IMR-90 (cell line): ENCODE results near the gene SLC4A11. TPM values are rescaled to one million over a fixed set of nuclear protein-coding genes. Genes with fewer than 3 reads are reported as not detected.

ENCODE experiments used
- ATAC-seq: fragments of 200-7000 bp; cut with Tn5 transposase; 2 replicates; pipeline ENCODE4 v1.9.1; 2020; ENCODE audit warnings: low read depth, mild to moderate bottlenecking, moderate library complexity
- BruUV-seq: library from RNA; stranded (reverse); fragments of 400-500 nt; replicated peaks from 2 replicates; lab custom pipeline; 2021; lab: Mats Ljungman, UMichigan
- CTCF ChIA-PET: fragments of 300-600 bp; formaldehyde crosslinking; extraction: SDS; loops from one replicate; lab custom pipeline; 2021; ENCODE audit warnings: antibody characterized with exemption; lab: Yijun Ruan, JAX
- POLR2A ChIA-PET: fragments of 300-600 bp; sonication (Branson Sonifier 250); formaldehyde crosslinking; loops from one replicate; lab custom pipeline; 2022; ENCODE audit warnings: antibody characterized with exemption; ENCODE audit not compliant: unreplicated experiment; lab: Charles Lee
- DNase-seq: peaks from one replicate; pipeline ENCODE4 v3.0.0; 2013
- H2AFZ ChIP-seq: replicated peaks from 2 replicates; pipeline ENCODE3; 2013; ENCODE audit warnings: low read length, mild to moderate bottlenecking; ENCODE audit not compliant: poor library complexity
- H2AK5ac ChIP-seq: 2 replicates; pipeline ENCODE4 v1.6.1; 2013; ENCODE audit warnings: low read depth, low read length, inconsistent platforms
- H2AK9ac ChIP-seq: replicated peaks from 2 replicates; pipeline ENCODE3; 2013; ENCODE audit warnings: mild to moderate bottlenecking, low read depth, low read length, moderate library complexity; ENCODE audit not compliant: poor library complexity
- H2BK120ac ChIP-seq: 2 replicates; pipeline ENCODE4 v1.6.1; 2013; ENCODE audit warnings: low read depth, low read length, inconsistent platforms
- H2BK15ac ChIP-seq: 3 replicates; pipeline ENCODE4 v1.6.1; 2013; ENCODE audit warnings: low read depth, low read length, inconsistent platforms
- H2BK20ac ChIP-seq: 2 replicates; pipeline ENCODE4 v1.6.1; 2013; ENCODE audit warnings: low read depth, mild to moderate bottlenecking, inconsistent platforms, low read length, moderate library complexity
- H2BK5ac ChIP-seq: 2 replicates; pipeline ENCODE4 v1.6.1; 2013; ENCODE audit warnings: mild to moderate bottlenecking, low read depth, low read length, inconsistent platforms; ENCODE audit not compliant: poor library complexity, severe bottlenecking
- H3K14ac ChIP-seq: replicated peaks from 2 replicates; pipeline ENCODE4 v1.6.1; 2013; ENCODE audit warnings: low read depth, low read length, inconsistent platforms
- H3K18ac ChIP-seq: 2 replicates; pipeline ENCODE4 v1.6.1; 2013; ENCODE audit warnings: low read depth, low read length, control low read depth
- H3K23ac ChIP-seq: 2 replicates; pipeline ENCODE4 v1.6.1; 2013; ENCODE audit warnings: low read depth, low read length, inconsistent platforms
- H3K27ac ChIP-seq: 2 replicates; pipeline ENCODE4 v1.5.1; 2013; ENCODE audit warnings: mild to moderate bottlenecking, control low read depth, low read length; ENCODE audit not compliant: insufficient read depth
- H3K27me3 ChIP-seq: 2 replicates; pipeline ENCODE4 v1.6.1; 2013; ENCODE audit warnings: low read length; ENCODE audit not compliant: control insufficient read depth, insufficient read depth
- H3K36me3 ChIP-seq: 2 replicates; pipeline ENCODE4 v1.6.1; 2013; ENCODE audit warnings: low read length, mixed read lengths; ENCODE audit not compliant: control insufficient read depth, insufficient read depth
- H3K4ac ChIP-seq: 2 replicates; pipeline ENCODE4 v1.6.1; 2013; ENCODE audit warnings: low read depth, low read length, inconsistent platforms
- H3K4me1 ChIP-seq: 2 replicates; pipeline ENCODE4 v1.6.1; 2013; ENCODE audit warnings: low read length, mixed read lengths; ENCODE audit not compliant: control insufficient read depth, insufficient read depth
- H3K4me2 ChIP-seq: 2 replicates; pipeline ENCODE4 v1.6.1; 2013; ENCODE audit warnings: low read depth, mild to moderate bottlenecking, control low read depth, low read length, moderate library complexity
- H3K4me3 ChIP-seq: 2 replicates; pipeline ENCODE4 v1.5.1; 2013; ENCODE audit warnings: low read depth, mild to moderate bottlenecking, control low read depth, low read length, moderate library complexity; ENCODE audit not compliant: insufficient read depth
- H3K56ac ChIP-seq: 2 replicates; pipeline ENCODE4 v1.6.1; 2013; ENCODE audit warnings: low read length, inconsistent platforms; ENCODE audit not compliant: insufficient read depth; ENCODE audit errors: extremely low read depth
- H3K79me1 ChIP-seq, 2 experiments: 2 replicates each; pipeline ENCODE4 v1.6.1; 2013; ENCODE audit warnings: low read length in 2 of 2, inconsistent platforms in 1 of 2, low read depth in 1 of 2
- H3K9ac ChIP-seq: 2 replicates; pipeline ENCODE4 v1.6.1; 2013; ENCODE audit warnings: low read depth, low read length, control low read depth
- H3K9me1 ChIP-seq: 2 replicates; pipeline ENCODE4 v1.6.1; 2013; ENCODE audit warnings: low read length, inconsistent platforms; ENCODE audit not compliant: insufficient read depth
- H3K9me3 ChIP-seq: 2 replicates; pipeline ENCODE4 v1.6.1; 2013; ENCODE audit warnings: low read length; ENCODE audit not compliant: control insufficient read depth, insufficient read depth
- H4K20me1 ChIP-seq: 2 replicates; pipeline ENCODE4 v1.6.1; 2013; ENCODE audit warnings: low read length, inconsistent platforms; ENCODE audit not compliant: insufficient read depth
- H4K5ac ChIP-seq: 2 replicates; pipeline ENCODE4 v1.6.1; 2013; ENCODE audit warnings: mild to moderate bottlenecking, low read depth, low read length, control low read depth
- H4K8ac ChIP-seq, 2 experiments: 2 replicates each; pipeline ENCODE4 v1.6.1; 2013; ENCODE audit warnings: low read depth in 2 of 2, low read length in 2 of 2, control low read depth in 1 of 2, inconsistent platforms in 1 of 2
- H4K91ac ChIP-seq: 2 replicates; pipeline ENCODE4 v1.6.1; 2013; ENCODE audit warnings: low read depth, low read length, inconsistent platforms; ENCODE audit not compliant: insufficient read depth
- CEBPB ChIP-seq: IDR thresholded peaks from 2 replicates; pipeline ENCODE4 v1.6.1; 2012; ENCODE audit warnings: low read depth, low read length, improper control_type of control experiment
- CHD1 ChIP-seq: IDR thresholded peaks from 2 replicates; pipeline ENCODE4 v1.6.1; 2012; ENCODE audit warnings: low read depth, low read length, improper control_type of control experiment
- FOS ChIP-seq: fragments of 150-350 bp; IDR thresholded peaks from 2 replicates; pipeline ENCODE4 v1.6.1; 2016; ENCODE audit warnings: low read depth, low read length
- MAFK ChIP-seq: IDR thresholded peaks from 2 replicates; pipeline ENCODE4 v1.6.1; 2012; ENCODE audit warnings: low read depth, low read length, improper control_type of control experiment
- NFE2L2 ChIP-seq: fragments of 150-350 bp; IDR thresholded peaks from 2 replicates; pipeline ENCODE4 v1.6.1; 2016; ENCODE audit warnings: low read depth, mild to moderate bottlenecking, low read length
- WGBS, 2 experiments: methylation state at CpG; one replicate each; pipeline versions ENCODE4 v1.1.5 to v1.1.7; 2013; ENCODE audit warnings: missing lambda C conversion rate in 2 of 2; ENCODE audit not compliant: insufficient read length in 1 of 2; ENCODE audit errors: extremely low coverage in 2 of 2; 5-methylcytosine and 5-hydroxymethylcytosine counted together
- dilution Hi-C: fragments of 300-500 bp; cut with HindIII; formaldehyde crosslinking; loops from one replicate; pipeline ENCODE4 v1.14.3; 2018; ENCODE audit warnings: low sequenced_read_pairs; ENCODE audit not compliant: unreplicated experiment
- in situ Hi-C: fragments of 300-500 bp; cut with MboI; formaldehyde crosslinking; loops from 3 replicates; pipeline ENCODE4 v1.14.3; 2019; ENCODE audit warnings: low sequenced_read_pairs, inconsistent platforms, mixed read lengths
- intact Hi-C: fragments of 100-400 bp; cut with micrococcal nuclease; formaldehyde crosslinking; loops from 2 replicates; pipeline ENCODE4 v1.10.0; 2022
- polyA plus RNA-seq, 3 experiments: library from polyadenylated mRNA; depleted of rRNA; stranded (reverse); fragments of >200 nt; gene quantifications; 2 replicates each; pipeline ENCODE4 v1.2.3, GENCODE V29; 2012; ENCODE audit warnings: low replicate concordance in 1 of 3
- total RNA-seq: library from RNA; depleted of rRNA; stranded (reverse); fragments of >200 nt; gene quantifications from 2 replicates; pipeline ENCODE4 v1.2.3, GENCODE V29; 2012

SLC4A11 gene
- total and polyA plus RNA-seq, 2 of the 4 experiments (the other 2 are of a cell fraction): 0.36 to 0.79 TPM

DNA sequence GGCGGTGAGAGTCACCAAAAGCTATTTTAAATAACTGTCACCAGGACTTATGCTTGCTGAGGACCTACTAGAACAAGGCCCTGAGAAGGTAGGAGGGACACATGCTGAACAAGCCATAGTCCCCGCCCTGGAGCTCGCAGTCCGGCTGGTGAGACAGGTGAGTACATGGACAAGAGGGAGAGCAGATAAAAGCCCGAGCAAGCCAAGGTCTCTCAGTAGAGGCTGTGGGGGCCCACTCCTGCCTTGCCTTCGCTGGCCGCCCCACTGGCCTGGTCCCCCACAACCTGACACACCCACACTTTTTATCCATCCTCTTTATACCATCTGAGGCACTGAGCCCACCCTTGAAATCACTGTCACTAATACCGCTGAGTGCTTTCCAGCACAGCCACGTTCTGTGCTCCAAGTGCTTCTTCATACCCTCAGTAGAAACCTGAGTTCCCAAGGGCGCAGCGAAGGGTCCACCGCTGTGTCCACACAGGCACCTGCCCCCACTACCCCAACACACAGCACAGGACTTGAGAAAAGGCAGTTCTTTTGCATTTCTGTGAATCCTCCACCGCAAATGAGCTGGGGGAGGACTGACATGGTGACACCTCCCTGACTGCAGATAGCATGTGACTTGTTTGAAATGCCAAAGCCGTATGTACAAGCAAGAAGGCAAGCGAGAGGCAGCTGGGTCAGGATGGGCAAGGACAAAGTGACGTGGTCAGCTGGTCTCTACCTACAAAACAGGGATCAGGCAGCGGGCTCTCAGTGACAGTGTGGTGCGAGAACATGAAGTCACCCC, 46.6 kb downstream of the SLC4A11 start:
- CTCF ChIA-PET: no interaction called here
- Histone ChIP-seq H4K91ac (no peak overlapping the region), H3K4me1 (no peaks in the 10 kb centered on the region), H3K4me3 (no peak overlapping the region), H3K36me3 (peaks cover 66% of the 10 kb centered on the region), H2AK5ac (no peak overlapping the region), H3K79me1 (no peaks in the 10 kb centered on the region), H3K4me2 (no peak overlapping the region), H2AFZ (no peak overlapping the region), H4K20me1 (no peaks in the 10 kb centered on the region), H4K5ac (no peak overlapping the region), H3K27ac (no peak overlapping the region), H2BK20ac (no peak overlapping the region), H3K14ac (no peak overlapping the region), H3K9ac (no peak overlapping the region), H3K9me1 (no peaks in the 10 kb centered on the region), H3K4ac (no peak overlapping the region), H3K23ac (no peak overlapping the region), H2BK5ac (no peak overlapping the region), H3K56ac (no peak overlapping the region), H3K9me3 (no peaks in the 10 kb centered on the region), H3K18ac (no peak overlapping the region), H2BK15ac (no peak overlapping the region), H2BK120ac (no peak overlapping the region), H4K8ac (no peak overlapping the region), H2AK9ac (no peak overlapping the region), H3K27me3 (no peaks in the 10 kb centered on the region)
- no peak for ATAC-seq
- POLR2A ChIA-PET: no interaction called here
- dilution Hi-C loops (no loop called here), intact Hi-C loops (no loop called here), in situ Hi-C loops (no loop called here)
- TF ChIP-seq NFE2L2 (no peak), MAFK (no peak), CEBPB (no peak), CHD1 (no peak), FOS (no peak)
- no TSS peak for BruUV-seq
- DNase-seq: no peak
- 92% methylated on average over 4 of the region's 18 CpGs; no CpG with 5 or more reads in 1 of the 2 experiments for WGBS, 2 experiments
